Measurements from ENCODE around the gene ZNF692. TPM values are rescaled to one million over a fixed set of nuclear protein-coding genes. Genes with fewer than 3 reads are reported as not detected.

The ZNF692 gene
- total and polyA plus RNA-seq, 2 of the 13 experiments (the other 11 are each of a cell fraction or from before 2014, with no cell fraction given) = 27.3 to 45.8 TPM

DNA sequence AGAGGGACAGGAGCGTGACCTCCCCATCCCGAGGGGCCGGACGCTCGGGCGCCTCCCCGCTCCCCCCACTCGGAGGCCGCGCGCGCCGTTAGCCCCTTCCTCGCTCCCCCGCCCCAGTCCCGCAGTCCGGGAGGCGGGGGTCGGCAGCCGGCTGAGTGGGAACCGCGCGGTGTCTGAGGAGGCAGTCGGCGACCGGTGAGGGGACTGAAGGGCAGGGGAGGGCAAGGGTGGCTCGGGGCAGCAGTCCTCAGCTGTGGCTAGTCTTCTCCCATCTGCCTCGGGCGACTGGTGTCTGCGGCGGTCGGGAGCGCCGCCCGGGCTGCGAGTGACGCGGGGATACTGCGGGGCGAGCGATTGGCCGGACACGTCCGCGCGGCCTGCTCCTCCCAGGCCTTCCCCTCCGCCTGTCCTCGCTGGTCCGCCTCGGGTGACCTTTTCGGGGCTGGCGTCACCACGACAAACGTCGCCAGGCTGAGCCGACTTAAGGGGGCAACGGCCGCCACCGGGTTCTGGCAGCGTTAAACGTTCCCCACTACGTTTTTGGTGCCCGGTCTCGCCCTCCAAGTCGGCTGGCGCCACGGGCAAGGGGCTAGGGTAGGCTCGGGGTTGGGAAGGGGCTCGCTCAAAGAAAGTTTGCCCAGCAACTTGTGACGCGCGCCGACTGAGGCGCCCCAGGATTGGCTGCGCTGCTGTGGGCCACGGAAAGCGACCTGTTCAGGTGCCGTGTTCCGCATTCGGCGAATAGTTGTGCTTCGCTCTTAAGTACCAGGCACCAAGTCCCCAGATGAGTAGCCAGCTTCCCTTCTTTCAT lies 20.3 kb downstream of the ZNF692 start (continued):
- TF ChIP-seq, protein P1, sequence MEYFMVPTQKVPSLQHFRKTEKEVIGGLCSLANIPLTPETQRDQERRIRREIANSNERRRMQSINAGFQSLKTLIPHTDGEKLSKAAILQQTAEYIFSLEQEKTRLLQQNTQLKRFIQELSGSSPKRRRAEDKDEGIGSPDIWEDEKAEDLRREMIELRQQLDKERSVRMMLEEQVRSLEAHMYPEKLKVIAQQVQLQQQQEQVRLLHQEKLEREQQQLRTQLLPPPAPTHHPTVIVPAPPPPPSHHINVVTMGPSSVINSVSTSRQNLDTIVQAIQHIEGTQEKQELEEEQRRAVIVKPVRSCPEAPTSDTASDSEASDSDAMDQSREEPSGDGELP (IDR thresholded peaks at IDR 0.05; ENCODE audit: borderline replicate concordance, low read depth) = no peak
- TF ChIP-seq NR3C1 (CRISPR knock-in tag; IDR thresholded peaks at IDR 0.05) = no peak
- TF ChIP-seq GPN1 (CRISPR knock-in tag; IDR thresholded peaks at IDR 0.05; ENCODE audit: borderline replicate concordance) = no peak
- peak; percentile 83; the same call in 1 of the 2 replicates for TF ChIP-seq ARNTL (CRISPR knock-in tag; IDR thresholded peaks at IDR 0.05)
- TF ChIP-seq SMAD9 (CRISPR knock-in tag; IDR thresholded peaks at IDR 0.05) = no peak
- TF ChIP-seq, protein P2, sequence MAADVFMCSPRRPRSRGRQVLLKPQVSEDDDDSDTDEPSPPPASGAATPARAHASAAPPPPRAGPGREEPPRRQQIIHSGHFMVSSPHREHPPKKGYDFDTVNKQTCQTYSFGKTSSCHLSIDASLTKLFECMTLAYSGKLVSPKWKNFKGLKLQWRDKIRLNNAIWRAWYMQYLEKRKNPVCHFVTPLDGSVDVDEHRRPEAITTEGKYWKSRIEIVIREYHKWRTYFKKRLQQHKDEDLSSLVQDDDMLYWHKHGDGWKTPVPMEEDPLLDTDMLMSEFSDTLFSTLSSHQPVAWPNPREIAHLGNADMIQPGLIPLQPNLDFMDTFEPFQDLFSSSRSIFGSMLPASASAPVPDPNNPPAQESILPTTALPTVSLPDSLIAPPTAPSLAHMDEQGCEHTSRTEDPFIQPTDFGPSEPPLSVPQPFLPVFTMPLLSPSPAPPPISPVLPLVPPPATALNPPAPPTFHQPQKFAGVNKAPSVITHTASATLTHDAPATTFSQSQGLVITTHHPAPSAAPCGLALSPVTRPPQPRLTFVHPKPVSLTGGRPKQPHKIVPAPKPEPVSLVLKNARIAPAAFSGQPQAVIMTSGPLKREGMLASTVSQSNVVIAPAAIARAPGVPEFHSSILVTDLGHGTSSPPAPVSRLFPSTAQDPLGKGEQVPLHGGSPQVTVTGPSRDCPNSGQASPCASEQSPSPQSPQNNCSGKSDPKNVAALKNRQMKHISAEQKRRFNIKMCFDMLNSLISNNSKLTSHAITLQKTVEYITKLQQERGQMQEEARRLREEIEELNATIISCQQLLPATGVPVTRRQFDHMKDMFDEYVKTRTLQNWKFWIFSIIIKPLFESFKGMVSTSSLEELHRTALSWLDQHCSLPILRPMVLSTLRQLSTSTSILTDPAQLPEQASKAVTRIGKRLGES (CRISPR knock-in tag; IDR thresholded peaks at IDR 0.05; ENCODE audit: borderline replicate concordance) = no peak
- TF ChIP-seq ZNF282 (IDR thresholded peaks at IDR 0.05; ENCODE audit: partially characterized antibody) = no peak
- 0 out of 2 replicates have a peak, but pooled peaks have one; percentile 67 for TF ChIP-seq YEATS2 (CRISPR knock-in tag; IDR thresholded peaks at IDR 0.05; ENCODE audit: borderline replicate concordance)
- TF ChIP-seq, protein P3, sequence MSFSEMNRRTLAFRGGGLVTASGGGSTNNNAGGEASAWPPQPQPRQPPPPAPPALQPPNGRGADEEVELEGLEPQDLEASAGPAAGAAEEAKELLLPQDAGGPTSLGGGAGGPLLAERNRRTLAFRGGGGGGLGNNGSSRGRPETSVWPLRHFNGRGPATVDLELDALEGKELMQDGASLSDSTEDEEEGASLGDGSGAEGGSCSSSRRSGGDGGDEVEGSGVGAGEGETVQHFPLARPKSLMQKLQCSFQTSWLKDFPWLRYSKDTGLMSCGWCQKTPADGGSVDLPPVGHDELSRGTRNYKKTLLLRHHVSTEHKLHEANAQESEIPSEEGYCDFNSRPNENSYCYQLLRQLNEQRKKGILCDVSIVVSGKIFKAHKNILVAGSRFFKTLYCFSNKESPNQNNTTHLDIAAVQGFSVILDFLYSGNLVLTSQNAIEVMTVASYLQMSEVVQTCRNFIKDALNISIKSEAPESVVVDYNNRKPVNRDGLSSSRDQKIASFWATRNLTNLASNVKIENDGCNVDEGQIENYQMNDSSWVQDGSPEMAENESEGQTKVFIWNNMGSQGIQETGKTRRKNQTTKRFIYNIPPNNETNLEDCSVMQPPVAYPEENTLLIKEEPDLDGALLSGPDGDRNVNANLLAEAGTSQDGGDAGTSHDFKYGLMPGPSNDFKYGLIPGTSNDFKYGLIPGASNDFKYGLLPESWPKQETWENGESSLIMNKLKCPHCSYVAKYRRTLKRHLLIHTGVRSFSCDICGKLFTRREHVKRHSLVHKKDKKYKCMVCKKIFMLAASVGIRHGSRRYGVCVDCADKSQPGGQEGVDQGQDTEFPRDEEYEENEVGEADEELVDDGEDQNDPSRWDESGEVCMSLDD (CRISPR knock-in tag; IDR thresholded peaks at IDR 0.05; ENCODE audit: borderline replicate concordance) = no peak
- TF ChIP-seq, protein P4, sequence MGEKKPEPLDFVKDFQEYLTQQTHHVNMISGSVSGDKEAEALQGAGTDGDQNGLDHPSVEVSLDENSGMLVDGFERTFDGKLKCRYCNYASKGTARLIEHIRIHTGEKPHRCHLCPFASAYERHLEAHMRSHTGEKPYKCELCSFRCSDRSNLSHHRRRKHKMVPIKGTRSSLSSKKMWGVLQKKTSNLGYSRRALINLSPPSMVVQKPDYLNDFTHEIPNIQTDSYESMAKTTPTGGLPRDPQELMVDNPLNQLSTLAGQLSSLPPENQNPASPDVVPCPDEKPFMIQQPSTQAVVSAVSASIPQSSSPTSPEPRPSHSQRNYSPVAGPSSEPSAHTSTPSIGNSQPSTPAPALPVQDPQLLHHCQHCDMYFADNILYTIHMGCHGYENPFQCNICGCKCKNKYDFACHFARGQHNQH (CRISPR knock-in tag; IDR thresholded peaks at IDR 0.05) = 0 out of 2 replicates have a peak, but pooled peaks have one; percentile 31
- TF ChIP-seq, protein P5, sequence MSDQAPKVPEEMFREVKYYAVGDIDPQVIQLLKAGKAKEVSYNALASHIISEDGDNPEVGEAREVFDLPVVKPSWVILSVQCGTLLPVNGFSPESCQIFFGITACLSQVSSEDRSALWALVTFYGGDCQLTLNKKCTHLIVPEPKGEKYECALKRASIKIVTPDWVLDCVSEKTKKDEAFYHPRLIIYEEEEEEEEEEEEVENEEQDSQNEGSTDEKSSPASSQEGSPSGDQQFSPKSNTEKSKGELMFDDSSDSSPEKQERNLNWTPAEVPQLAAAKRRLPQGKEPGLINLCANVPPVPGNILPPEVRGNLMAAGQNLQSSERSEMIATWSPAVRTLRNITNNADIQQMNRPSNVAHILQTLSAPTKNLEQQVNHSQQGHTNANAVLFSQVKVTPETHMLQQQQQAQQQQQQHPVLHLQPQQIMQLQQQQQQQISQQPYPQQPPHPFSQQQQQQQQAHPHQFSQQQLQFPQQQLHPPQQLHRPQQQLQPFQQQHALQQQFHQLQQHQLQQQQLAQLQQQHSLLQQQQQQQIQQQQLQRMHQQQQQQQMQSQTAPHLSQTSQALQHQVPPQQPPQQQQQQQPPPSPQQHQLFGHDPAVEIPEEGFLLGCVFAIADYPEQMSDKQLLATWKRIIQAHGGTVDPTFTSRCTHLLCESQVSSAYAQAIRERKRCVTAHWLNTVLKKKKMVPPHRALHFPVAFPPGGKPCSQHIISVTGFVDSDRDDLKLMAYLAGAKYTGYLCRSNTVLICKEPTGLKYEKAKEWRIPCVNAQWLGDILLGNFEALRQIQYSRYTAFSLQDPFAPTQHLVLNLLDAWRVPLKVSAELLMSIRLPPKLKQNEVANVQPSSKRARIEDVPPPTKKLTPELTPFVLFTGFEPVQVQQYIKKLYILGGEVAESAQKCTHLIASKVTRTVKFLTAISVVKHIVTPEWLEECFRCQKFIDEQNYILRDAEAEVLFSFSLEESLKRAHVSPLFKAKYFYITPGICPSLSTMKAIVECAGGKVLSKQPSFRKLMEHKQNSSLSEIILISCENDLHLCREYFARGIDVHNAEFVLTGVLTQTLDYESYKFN (CRISPR knock-in tag; conservative IDR thresholded peaks at IDR 0.05) = peak; percentile 38; the same call in 1 of the 2 replicates
- no peak for TF ChIP-seq HNRNPH1 (optimal IDR thresholded peaks at IDR 0.05; ENCODE audit: low read depth, low read length)
- TF ChIP-seq NR2F2 (IDR thresholded peaks at IDR 0.05; ENCODE audit: borderline replicate concordance, low read depth) = peak; percentile 14; the same call in 1 of the 2 replicates
- no peak for TF ChIP-seq RBM39 (IDR thresholded peaks at IDR 0.05; ENCODE audit: low read depth, low read length, poor library complexity, severe bottlenecking)
- 0 out of 2 replicates have a peak, but pooled peaks have one; percentile 14 for TF ChIP-seq ZBTB42 (CRISPR knock-in tag; IDR thresholded peaks at IDR 0.05)
- no peak for TF ChIP-seq FOXK2 (IDR thresholded peaks at IDR 0.05)
- TF ChIP-seq HNRNPK (IDR thresholded peaks at IDR 0.05; ENCODE audit: low read depth, low read length, poor library complexity, severe bottlenecking) = peak; percentile 80

All from HepG2 (cell line).